ENCODE results near the gene GCM1.
"Not testable (repeated sequence)": the region's sequence is repeated elsewhere in the genome, so short reads cannot be mapped to it uniquely, and the experiment has no call there.

GCM1 gene

GRCh38 chr6:53171605-53172467 lies 23.2 kb upstream of the GCM1 start:
- H3K4me1 ChIP-seq (ENCODE audit: control insufficient read depth, insufficient read depth, low read length, poor library complexity, severe bottlenecking), result no peaks in the 10 kb centered on the region
- 64 to 66% methylated on average over 14 to 15 of the region's 20 CpGs for WGBS, 2 experiments (ENCODE audit: insufficient coverage in 2 of 2)
- no peaks in the 10 kb centered on the region for H3K36me3 ChIP-seq (ENCODE audit: control insufficient read depth, insufficient read depth, low read length)
- H3K4me3 ChIP-seq (ENCODE audit: extremely low read depth, insufficient read depth, low read length, poor library complexity, severe bottlenecking), result no peak overlapping the region
- H3K9me3 ChIP-seq (ENCODE audit: control insufficient read depth, low read length), result no peaks in the 10 kb centered on the region
- no peak overlapping the region for H3K27ac ChIP-seq (ENCODE audit: low read depth, low read length, severe bottlenecking)

GRCh38 chr6:53168516-53169267 lies 20.1 kb upstream of the GCM1 start:
- 78 to 94% methylated on average over 3 to 4 of the region's 4 CpGs for WGBS, 2 experiments (ENCODE audit: insufficient coverage in 2 of 2)
- Histone ChIP-seq H3K36me3 (ENCODE audit: control insufficient read depth, insufficient read depth, low read length) (no peaks in the 10 kb centered on the region), H3K9me3 (ENCODE audit: control insufficient read depth, low read length) (peaks cover 7% of the 10 kb centered on the region), H3K4me1 (ENCODE audit: control insufficient read depth, insufficient read depth, low read length, poor library complexity, severe bottlenecking) (no peaks in the 10 kb centered on the region), H3K27ac (ENCODE audit: low read depth, low read length, severe bottlenecking) (no peak overlapping the region), H3K4me3 (ENCODE audit: extremely low read depth, insufficient read depth, low read length, poor library complexity, severe bottlenecking) (no peak overlapping the region)

- Histone ChIP-seq H3K36me3 (ENCODE audit: control insufficient read depth, insufficient read depth, low read length) (no peaks in the 10 kb centered on the region), H3K4me1 (ENCODE audit: control insufficient read depth, insufficient read depth, low read length, poor library complexity, severe bottlenecking) (no peaks in the 10 kb centered on the region), H3K4me3 (ENCODE audit: extremely low read depth, insufficient read depth, low read length, poor library complexity, severe bottlenecking) (no peak overlapping the region), H3K27ac (ENCODE audit: low read depth, low read length, severe bottlenecking) (no peak overlapping the region), H3K9me3 (ENCODE audit: control insufficient read depth, low read length) (peaks cover 7% of the 10 kb centered on the region)
- 76 to 92% methylated on average over 3 of the region's 4 CpGs for WGBS, 2 experiments (ENCODE audit: insufficient coverage in 2 of 2)
Measured at GRCh38 chr6:53165293-53165692, 16.7 kb upstream of the GCM1 start.

GRCh38 chr6:53162606-53163005 lies 14.0 kb upstream of the GCM1 start:
- Histone ChIP-seq H3K36me3 (ENCODE audit: control insufficient read depth, insufficient read depth, low read length) (no peaks in the 10 kb centered on the region), H3K9me3 (ENCODE audit: control insufficient read depth, low read length) (peaks cover 7% of the 10 kb centered on the region), H3K4me3 (ENCODE audit: extremely low read depth, insufficient read depth, low read length, poor library complexity, severe bottlenecking) (no peak overlapping the region), H3K4me1 (ENCODE audit: control insufficient read depth, insufficient read depth, low read length, poor library complexity, severe bottlenecking) (no peaks in the 10 kb centered on the region), H3K27ac (ENCODE audit: low read depth, low read length, severe bottlenecking) (no peak overlapping the region)
- no CpG with 5 or more reads among the region's 1 CpG for WGBS, 2 experiments (ENCODE audit: insufficient coverage in 2 of 2)

GRCh38 chr6:53161481-53162009 lies 12.9 kb upstream of the GCM1 start:
- Histone ChIP-seq H3K36me3 (ENCODE audit: control insufficient read depth, insufficient read depth, low read length) (no peaks in the 10 kb centered on the region), H3K27ac (ENCODE audit: low read depth, low read length, severe bottlenecking) (no peak overlapping the region), H3K4me3 (ENCODE audit: extremely low read depth, insufficient read depth, low read length, poor library complexity, severe bottlenecking) (no peak overlapping the region), H3K9me3 (ENCODE audit: control insufficient read depth, low read length) (peaks cover 7% of the 10 kb centered on the region), H3K4me1 (ENCODE audit: control insufficient read depth, insufficient read depth, low read length, poor library complexity, severe bottlenecking) (no peaks in the 10 kb centered on the region)
- WGBS, 2 experiments (ENCODE audit: insufficient coverage in 2 of 2), result 95 to 100% methylated on average over 3 of the region's 3 CpGs

- WGBS, 2 experiments (ENCODE audit: insufficient coverage in 2 of 2), result 58 to 86% methylated on average over 1 to 2 of the region's 2 CpGs
- no peak overlapping the region for H3K4me3 ChIP-seq (ENCODE audit: extremely low read depth, insufficient read depth, low read length, poor library complexity, severe bottlenecking)
- H3K4me1 ChIP-seq (ENCODE audit: control insufficient read depth, insufficient read depth, low read length, poor library complexity, severe bottlenecking), result no peaks in the 10 kb centered on the region
- H3K9me3 ChIP-seq (ENCODE audit: control insufficient read depth, low read length), result peaks cover 5% of the 10 kb centered on the region
- H3K36me3 ChIP-seq (ENCODE audit: control insufficient read depth, insufficient read depth, low read length), result no peaks in the 10 kb centered on the region
- no peak overlapping the region for H3K27ac ChIP-seq (ENCODE audit: low read depth, low read length, severe bottlenecking)
Measured at GRCh38 chr6:53159558-53159957, 10.9 kb upstream of the GCM1 start.

GRCh38 chr6:53158076-53158475 lies 9.4 kb upstream of the GCM1 start:
- H3K9me3 ChIP-seq (ENCODE audit: control insufficient read depth, low read length); H3K36me3 ChIP-seq (ENCODE audit: control insufficient read depth, insufficient read depth, low read length); H3K4me1 ChIP-seq (ENCODE audit: control insufficient read depth, insufficient read depth, low read length, poor library complexity, severe bottlenecking); H3K4me3 ChIP-seq (ENCODE audit: extremely low read depth, insufficient read depth, low read length, poor library complexity, severe bottlenecking); H3K27ac ChIP-seq (ENCODE audit: low read depth, low read length, severe bottlenecking): not testable (repeated sequence)
- whole genome bisulfite sequencing, 2 experiments (ENCODE audit: insufficient coverage in 2 of 2), result 84 to 100% methylated on average over 1 to 4 of the region's 6 CpGs

GRCh38 chr6:53155279-53155678 lies 6.6 kb upstream of the GCM1 start:
- H3K4me3 ChIP-seq (ENCODE audit: extremely low read depth, insufficient read depth, low read length, poor library complexity, severe bottlenecking); H3K4me1 ChIP-seq (ENCODE audit: control insufficient read depth, insufficient read depth, low read length, poor library complexity, severe bottlenecking); H3K36me3 ChIP-seq (ENCODE audit: control insufficient read depth, insufficient read depth, low read length); H3K9me3 ChIP-seq (ENCODE audit: control insufficient read depth, low read length); H3K27ac ChIP-seq (ENCODE audit: low read depth, low read length, severe bottlenecking): not testable (repeated sequence)
- 63 to 80% methylated on average over 1 of the region's 4 CpGs for WGBS, 2 experiments (ENCODE audit: insufficient coverage in 2 of 2)

- no CpG with 5 or more reads among the region's 2 CpGs for WGBS, 2 experiments (ENCODE audit: insufficient coverage in 2 of 2)
- no peaks in the 10 kb centered on the region for H3K4me1 ChIP-seq (ENCODE audit: control insufficient read depth, insufficient read depth, low read length, poor library complexity, severe bottlenecking)
- H3K9me3 ChIP-seq (ENCODE audit: control insufficient read depth, low read length), result no peaks in the 10 kb centered on the region
- no peaks in the 10 kb centered on the region for H3K36me3 ChIP-seq (ENCODE audit: control insufficient read depth, insufficient read depth, low read length)
- no peak overlapping the region for H3K4me3 ChIP-seq (ENCODE audit: extremely low read depth, insufficient read depth, low read length, poor library complexity, severe bottlenecking)
- no peak overlapping the region for H3K27ac ChIP-seq (ENCODE audit: low read depth, low read length, severe bottlenecking)
Measured at GRCh38 chr6:53154794-53155193, 6.2 kb upstream of the GCM1 start.

GRCh38 chr6:53154071-53154470 lies 5.4 kb upstream of the GCM1 start:
- 70% methylated on average over 2 of the region's 4 CpGs; no CpG with 5 or more reads in 1 of the 2 experiments for WGBS, 2 experiments (ENCODE audit: insufficient coverage in 2 of 2)
- no peaks in the 10 kb centered on the region for H3K36me3 ChIP-seq (ENCODE audit: control insufficient read depth, insufficient read depth, low read length)
- H3K9me3 ChIP-seq (ENCODE audit: control insufficient read depth, low read length), result no peaks in the 10 kb centered on the region
- no peak overlapping the region for H3K4me3 ChIP-seq (ENCODE audit: extremely low read depth, insufficient read depth, low read length, poor library complexity, severe bottlenecking)
- H3K4me1 ChIP-seq (ENCODE audit: control insufficient read depth, insufficient read depth, low read length, poor library complexity, severe bottlenecking), result no peaks in the 10 kb centered on the region
- H3K27ac ChIP-seq (ENCODE audit: low read depth, low read length, severe bottlenecking), result no peak overlapping the region

Measured in mesodermal cell (in vitro differentiated cells).